Gastrocnemius medialis (tissue), 4 donors: Measurements from ENCODE around the gene PRSS53.

Experiments used
- POLR2A ChIP-seq, 2 donors: fragments of 450-650 bp; IDR thresholded peaks; one replicate each; pipeline ENCODE4 v1.6.1; 2017; ENCODE audit warnings: antibody characterized with exemption in 2 of 2, mild to moderate bottlenecking in 2 of 2, moderate library complexity in 2 of 2
- TF ChIP-seq, protein P1 (sequence below), 5 experiments: fragments of 450-650 bp in 3 of 5; fragments of 200-600 bp in 2 of 5; sonication (generic) in 2 of 5; IDR thresholded peaks in 4 of 5; conservative IDR thresholded peaks in 1 of 5; 1 replicate in 4 of 5; 2 replicates in 1 of 5; pipeline ENCODE4 v1.5.1; 2016 to 2019; ENCODE audit warnings: antibody characterized with exemption in 5 of 5, mild to moderate bottlenecking in 3 of 5, moderate library complexity in 3 of 5

DNA sequence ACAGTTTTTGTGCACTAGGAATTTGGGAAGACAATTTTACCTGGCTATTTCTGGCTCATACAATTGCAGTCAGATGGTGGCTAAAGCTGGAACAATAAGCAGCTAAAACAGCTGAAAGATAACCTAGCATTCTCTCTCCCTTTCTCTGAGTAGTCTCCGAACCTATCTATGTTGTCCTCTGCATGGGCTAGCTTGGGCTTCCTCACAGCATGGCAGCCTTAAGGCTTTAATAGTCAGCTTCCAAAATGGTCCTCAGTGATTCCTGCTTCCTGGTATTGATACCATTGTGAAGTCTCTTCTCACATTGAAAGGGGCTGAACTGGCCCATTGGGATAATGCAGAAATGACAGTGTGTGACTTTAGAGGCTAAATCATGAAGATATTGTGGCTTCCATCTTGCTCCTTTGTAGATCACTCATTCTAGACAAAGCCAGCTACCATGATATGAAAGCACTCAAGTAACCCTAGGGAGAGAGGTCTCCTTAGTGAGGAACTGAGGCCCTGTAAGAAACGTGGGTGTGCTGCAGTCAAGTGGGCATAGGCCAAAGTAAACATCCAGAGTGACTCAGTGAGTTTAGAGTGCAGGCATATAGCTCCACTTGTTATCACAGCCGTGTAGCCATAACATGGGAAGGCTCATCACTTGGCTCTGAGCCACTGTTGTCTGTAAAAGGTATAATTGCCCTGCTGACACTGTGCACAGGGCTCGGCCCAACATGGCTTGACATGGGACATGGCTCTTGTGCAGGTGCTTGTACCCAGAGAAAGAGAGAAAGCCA lies 11.3 kb upstream of the PRSS53 start:
- TF ChIP-seq, protein P1, sequence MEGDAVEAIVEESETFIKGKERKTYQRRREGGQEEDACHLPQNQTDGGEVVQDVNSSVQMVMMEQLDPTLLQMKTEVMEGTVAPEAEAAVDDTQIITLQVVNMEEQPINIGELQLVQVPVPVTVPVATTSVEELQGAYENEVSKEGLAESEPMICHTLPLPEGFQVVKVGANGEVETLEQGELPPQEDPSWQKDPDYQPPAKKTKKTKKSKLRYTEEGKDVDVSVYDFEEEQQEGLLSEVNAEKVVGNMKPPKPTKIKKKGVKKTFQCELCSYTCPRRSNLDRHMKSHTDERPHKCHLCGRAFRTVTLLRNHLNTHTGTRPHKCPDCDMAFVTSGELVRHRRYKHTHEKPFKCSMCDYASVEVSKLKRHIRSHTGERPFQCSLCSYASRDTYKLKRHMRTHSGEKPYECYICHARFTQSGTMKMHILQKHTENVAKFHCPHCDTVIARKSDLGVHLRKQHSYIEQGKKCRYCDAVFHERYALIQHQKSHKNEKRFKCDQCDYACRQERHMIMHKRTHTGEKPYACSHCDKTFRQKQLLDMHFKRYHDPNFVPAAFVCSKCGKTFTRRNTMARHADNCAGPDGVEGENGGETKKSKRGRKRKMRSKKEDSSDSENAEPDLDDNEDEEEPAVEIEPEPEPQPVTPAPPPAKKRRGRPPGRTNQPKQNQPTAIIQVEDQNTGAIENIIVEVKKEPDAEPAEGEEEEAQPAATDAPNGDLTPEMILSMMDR (IDR thresholded peaks at IDR 0.05 in 4 of 5, conservative IDR thresholded peaks at IDR 0.05 in 1 of 5): no peak
- TF ChIP-seq POLR2A (IDR thresholded peaks at IDR 0.05): no peak
